Tibial artery (tissue), 4 donors: Measurements from ENCODE around the gene LRRTM3.
A peak's percentile ranks its signal among the peaks of the same experiment; 100 is the strongest.

Experiments
- DNase-seq, 2 donors: peaks; one replicate each; pipeline ENCODE4 v3.0.0-alpha.2; 2019
- H3K27ac ChIP-seq, 2 donors: fragments of 200-600 bp; sonication (generic) in 1 of 2; 1 replicate in 1 of 2; 2 replicates in 1 of 2; pipeline ENCODE4 v1.5.1; 2018 to 2019; ENCODE audit warnings: mild to moderate bottlenecking in 1 of 2
- H3K27me3 ChIP-seq, 2 donors: fragments of 200-600 bp; sonication (generic) in 1 of 2; one replicate each; pipeline versions ENCODE4 v1.5.1 to v1.6.0; 2016 to 2019
- H3K36me3 ChIP-seq, 3 donors: fragments of 200-600 bp; sonication (generic) in 2 of 3; one replicate each; pipeline ENCODE4 v1.5.1; 2016 to 2019; ENCODE audit warnings: mild to moderate bottlenecking in 2 of 3
- H3K4me1 ChIP-seq, 4 donors: fragments of 200-600 bp; sonication (generic) in 2 of 4; 1 replicate in 3 of 4; 2 replicates in 1 of 4; pipeline ENCODE4 v1.5.1; 2016 to 2019
- H3K4me3 ChIP-seq, 2 donors: fragments of 200-600 bp; sonication (generic) in 1 of 2; 1 replicate in 1 of 2; 2 replicates in 1 of 2; pipeline ENCODE4 v1.5.1; 2018 to 2019; ENCODE audit warnings: mild to moderate bottlenecking in 2 of 2
- H3K9me3 ChIP-seq, 3 donors: fragments of 200-600 bp; sonication (generic) in 1 of 3; one replicate each; pipeline ENCODE4 v1.5.1; 2016 to 2019
- CTCF ChIP-seq, 2 experiments: fragments of 200-600 bp in 1 of 2; fragments of 450-650 bp in 1 of 2; IDR thresholded peaks; one replicate each; pipeline ENCODE4 v1.5.1; 2017 to 2019; ENCODE audit warnings: antibody characterized with exemption in 2 of 2, mild to moderate bottlenecking in 1 of 2, moderate library complexity in 1 of 2
- intact Hi-C: fragments of 100-400 bp; cut with DNase I; formaldehyde crosslinking; loops from one replicate; pipeline ENCODE4 v1.15.0; 2023; ENCODE audit warnings: low total_unique reads

LRRTM3 gene

GRCh38 chr10:67075491-67075971 lies 149.7 kb downstream of the LRRTM3 start:
- Histone ChIP-seq H3K4me3 (no peak overlapping the region), H3K4me1 (no peaks in the 10 kb centered on the region), H3K36me3 (no peaks in the 10 kb centered on the region), H3K9me3 (no peaks in the 10 kb centered on the region), H3K27me3 (no peaks in the 10 kb centered on the region), H3K27ac (no peak overlapping the region)
- intact Hi-C loops, result no loop called here
- TF ChIP-seq CTCF (IDR thresholded peaks at IDR 0.05), result no peak
- DNase-seq, result no peak

- TF ChIP-seq CTCF (IDR thresholded peaks at IDR 0.05), result no peak
- H3K27ac ChIP-seq, result no peak overlapping the region
Observed at GRCh38 chr10:67076144-67076543, 150.3 kb downstream of the LRRTM3 start.

GRCh38 chr10:67077376-67077775 lies 151.5 kb downstream of the LRRTM3 start:
- Histone ChIP-seq H3K36me3 (no peaks in the 10 kb centered on the region), H3K4me3 (no peak overlapping the region), H3K9me3 (no peaks in the 10 kb centered on the region), H3K4me1 (no peaks in the 10 kb centered on the region), H3K27me3 (no peaks in the 10 kb centered on the region), H3K27ac (no peak overlapping the region)
- intact Hi-C loops, result no loop called here
- TF ChIP-seq CTCF (IDR thresholded peaks at IDR 0.05), result no peak
- DNase-seq, result no peak

More at GRCh38 chr10:67076144-67076543, 150.3 kb downstream of the LRRTM3 start:
- Histone ChIP-seq H3K27me3 (no peaks in the 10 kb centered on the region), H3K4me1 (no peaks in the 10 kb centered on the region), H3K36me3 (no peaks in the 10 kb centered on the region), H3K9me3 (no peaks in the 10 kb centered on the region), H3K4me3 (no peak overlapping the region)
- no peak for DNase-seq
- intact Hi-C loops, result no loop called here

- Histone ChIP-seq H3K4me3 (no peak overlapping the region), H3K27ac (no peak overlapping the region), H3K36me3 (no peaks in the 10 kb centered on the region), H3K9me3 (no peaks in the 10 kb centered on the region), H3K27me3 (no peaks in the 10 kb centered on the region), H3K4me1 (no peaks in the 10 kb centered on the region)
- TF ChIP-seq CTCF (IDR thresholded peaks at IDR 0.05), result no peak
- DNase-seq, result peak in 1 of 2 donors; percentile 20
- intact Hi-C loops, result no loop called here
Observed at GRCh38 chr10:67079126-67079525, 153.3 kb downstream of the LRRTM3 start.

- intact Hi-C loops, result no loop called here
- Histone ChIP-seq H3K4me3 (no peak overlapping the region), H3K4me1 (peaks cover 0 to 23% (median 2%) of the 10 kb centered on the region in 4 donors), H3K27ac (no peak overlapping the region), H3K27me3 (no peaks in the 10 kb centered on the region), H3K36me3 (no peaks in the 10 kb centered on the region), H3K9me3 (no peaks in the 10 kb centered on the region)
- no peak for TF ChIP-seq CTCF (IDR thresholded peaks at IDR 0.05)
- no peak for DNase-seq
Observed at GRCh38 chr10:67086327-67087134, 160.7 kb downstream of the LRRTM3 start.
